Left ventricle myocardium inferior (tissue), 1 donor: ENCODE results near the gene ARHGEF12. TPM values are rescaled to one million over a fixed set of nuclear protein-coding genes. Genes with fewer than 3 reads are reported as not detected.

Experiments
- DNase-seq: peaks from one replicate; pipeline ENCODE4 v3.0.0-alpha.2; 2020
- H3K27ac ChIP-seq: fragments of 200-600 bp; replicated peaks from 2 replicates; pipeline ENCODE4 v1.8.0; 2021
- H3K27me3 ChIP-seq: fragments of 200-600 bp; 2 replicates; pipeline ENCODE4 v1.8.0; 2021; ENCODE audit warnings: low read depth
- H3K36me3 ChIP-seq: fragments of 200-600 bp; 2 replicates; pipeline ENCODE4 v1.8.0; 2021
- H3K4me1 ChIP-seq: fragments of 200-600 bp; 2 replicates; pipeline ENCODE4 v1.8.0; 2021
- H3K4me3 ChIP-seq: fragments of 200-600 bp; 2 replicates; pipeline ENCODE4 v1.8.0; 2021; ENCODE audit warnings: mild to moderate bottlenecking, moderate library complexity
- H3K9me3 ChIP-seq: fragments of 200-600 bp; replicated peaks from 2 replicates; pipeline ENCODE4 v1.8.0; 2021
- CTCF ChIP-seq: fragments of 200-600 bp; IDR thresholded peaks from 2 replicates; pipeline ENCODE4 v1.8.0; 2021; ENCODE audit warnings: antibody characterized with exemption, mild to moderate bottlenecking, borderline replicate concordance
- intact Hi-C: fragments of 100-400 bp; cut with micrococcal nuclease; formaldehyde crosslinking; loops from one replicate; pipeline ENCODE4 v1.11.0; 2022
- total RNA-seq: library from RNA; stranded (reverse); fragmentation: NEBNext Ultra II Directional; extraction: Animal tissue kit (Norgen Biotek cat#: 25700); gene quantifications from one replicate; pipeline ENCODE4 v1.2.1, GENCODE V29; 2021
- donor health status: DM: no; HTN: yes; CAD: no; lungs with severe emphysema.

The ARHGEF12 gene
- total RNA-seq, 1 donor from 2014 or later = 92.9 TPM

GRCh38 chr11:120372296-120372695 is 36.1 kb downstream of the ARHGEF12 start:
- Histone ChIP-seq H3K27me3 (no peaks in the 10 kb centered on the region), H3K9me3 (no peaks in the 10 kb centered on the region), H3K4me1 (peaks cover 89% of the 10 kb centered on the region), H3K4me3 (no peak overlapping the region), H3K36me3 (no peaks in the 10 kb centered on the region), H3K27ac (peak overlapping the region; percentile 7)
- intact Hi-C loops = no loop called here
- TF ChIP-seq CTCF = no peak
- DNase-seq = no peak

- Histone ChIP-seq H3K36me3 (no peaks in the 10 kb centered on the region), H3K27ac (peak overlapping the region; percentile 44), H3K27me3 (no peaks in the 10 kb centered on the region), H3K4me3 (no peak overlapping the region), H3K9me3 (peaks cover 12% of the 10 kb centered on the region), H3K4me1 (peaks cover 80% of the 10 kb centered on the region)
- intact Hi-C loops = no loop called here
- no peak for TF ChIP-seq CTCF
- DNase-seq = no peak
These were observed 38.9 kb downstream of the ARHGEF12 start for GRCh38 chr11:120375076-120375475.

GRCh38 chr11:120376547-120377182 is 40.5 kb downstream of the ARHGEF12 start:
- Histone ChIP-seq H3K27me3 (no peaks in the 10 kb centered on the region), H3K36me3 (no peaks in the 10 kb centered on the region), H3K27ac (peak overlapping the region; percentile 44), H3K4me1 (peaks cover 80% of the 10 kb centered on the region), H3K9me3 (peaks cover 12% of the 10 kb centered on the region), H3K4me3 (no peak overlapping the region)
- DNase-seq = no peak
- intact Hi-C loops = no loop called here
- no peak for TF ChIP-seq CTCF

DNA sequence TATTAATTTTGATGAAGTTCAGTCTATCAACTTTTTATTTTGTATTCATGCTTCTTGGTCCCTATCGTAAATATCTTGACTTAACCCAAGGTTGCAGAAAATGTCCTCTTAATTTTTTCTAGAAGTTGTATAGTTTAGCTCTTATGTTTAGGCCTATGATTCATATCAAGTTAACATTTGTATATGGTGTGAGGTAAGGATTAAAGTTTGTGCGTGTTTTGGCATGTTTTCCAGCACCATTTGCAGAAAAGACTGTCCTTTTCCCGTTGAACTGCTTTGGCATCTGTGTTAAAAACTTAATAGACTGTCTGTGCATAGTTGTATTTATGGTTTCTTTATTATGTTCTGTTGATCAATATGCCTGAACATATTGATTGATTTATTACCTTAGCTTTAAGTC is 42.3 kb downstream of the ARHGEF12 start:
- intact Hi-C loops = no loop called here
- Histone ChIP-seq H3K27ac (no peak overlapping the region), H3K4me1 (peaks cover 74% of the 10 kb centered on the region), H3K9me3 (peaks cover 12% of the 10 kb centered on the region), H3K4me3 (no peak overlapping the region), H3K27me3 (no peaks in the 10 kb centered on the region), H3K36me3 (no peaks in the 10 kb centered on the region)
- DNase-seq = no peak
- no peak for TF ChIP-seq CTCF

DNA sequence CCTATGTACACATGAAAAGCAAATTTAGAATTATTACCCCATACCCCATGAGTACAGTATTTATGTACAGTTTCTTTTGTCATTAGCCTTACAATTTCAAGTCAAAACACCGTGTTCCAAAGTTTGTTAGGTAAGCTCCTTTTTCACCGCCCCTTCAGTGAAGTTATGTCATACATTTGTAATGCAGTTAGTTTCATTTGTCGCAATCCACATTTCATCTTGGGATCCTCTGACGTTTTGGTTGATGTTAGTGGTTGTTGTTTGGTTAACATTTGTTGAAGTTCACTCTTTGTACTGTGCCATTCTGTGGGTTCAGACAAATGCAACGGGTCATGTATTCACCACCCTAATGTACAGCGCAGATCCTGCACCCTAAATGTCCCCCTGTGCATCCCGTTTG is 45.2 kb downstream of the ARHGEF12 start:
- H3K27me3 ChIP-seq = no peaks in the 10 kb centered on the region
- intact Hi-C loops = no loop called here
- no peak for DNase-seq
- no peak for TF ChIP-seq CTCF
- peaks cover 12% of the 10 kb centered on the region for H3K9me3 ChIP-seq
- H3K4me1 ChIP-seq = peaks cover 78% of the 10 kb centered on the region
- no peak overlapping the region for H3K4me3 ChIP-seq
- H3K27ac ChIP-seq = no peak overlapping the region
- H3K36me3 ChIP-seq = no peaks in the 10 kb centered on the region
